Measurements from ENCODE around the gene PRR23E. TPM values are rescaled to one million over a fixed set of nuclear protein-coding genes. Genes with fewer than 3 reads are reported as not detected.

Gene PRR23E
- total and polyA plus RNA-seq, 2 experiments from 2014 or later = not detected

DNA sequence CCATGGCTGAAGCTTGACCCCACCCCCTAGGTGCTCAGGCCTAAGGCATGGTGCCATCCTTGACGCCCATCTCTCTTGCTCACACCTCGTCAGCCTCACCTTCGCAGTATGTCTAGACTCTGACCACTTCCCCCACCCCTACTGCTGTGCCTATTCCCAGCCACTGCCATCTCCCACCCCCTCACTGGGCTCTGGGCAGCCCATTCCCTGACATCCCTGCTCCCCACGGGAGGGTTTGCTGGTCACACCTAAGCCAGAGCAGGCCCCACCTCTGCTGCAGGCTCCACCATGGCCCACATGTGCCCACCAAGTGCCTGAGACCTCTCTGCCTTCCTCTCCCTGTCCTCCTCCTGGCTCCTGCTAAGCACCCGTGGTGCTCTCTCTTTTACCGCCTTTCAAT lies 47.7 kb upstream of the PRR23E start:
- TF ChIP-seq, protein P1, sequence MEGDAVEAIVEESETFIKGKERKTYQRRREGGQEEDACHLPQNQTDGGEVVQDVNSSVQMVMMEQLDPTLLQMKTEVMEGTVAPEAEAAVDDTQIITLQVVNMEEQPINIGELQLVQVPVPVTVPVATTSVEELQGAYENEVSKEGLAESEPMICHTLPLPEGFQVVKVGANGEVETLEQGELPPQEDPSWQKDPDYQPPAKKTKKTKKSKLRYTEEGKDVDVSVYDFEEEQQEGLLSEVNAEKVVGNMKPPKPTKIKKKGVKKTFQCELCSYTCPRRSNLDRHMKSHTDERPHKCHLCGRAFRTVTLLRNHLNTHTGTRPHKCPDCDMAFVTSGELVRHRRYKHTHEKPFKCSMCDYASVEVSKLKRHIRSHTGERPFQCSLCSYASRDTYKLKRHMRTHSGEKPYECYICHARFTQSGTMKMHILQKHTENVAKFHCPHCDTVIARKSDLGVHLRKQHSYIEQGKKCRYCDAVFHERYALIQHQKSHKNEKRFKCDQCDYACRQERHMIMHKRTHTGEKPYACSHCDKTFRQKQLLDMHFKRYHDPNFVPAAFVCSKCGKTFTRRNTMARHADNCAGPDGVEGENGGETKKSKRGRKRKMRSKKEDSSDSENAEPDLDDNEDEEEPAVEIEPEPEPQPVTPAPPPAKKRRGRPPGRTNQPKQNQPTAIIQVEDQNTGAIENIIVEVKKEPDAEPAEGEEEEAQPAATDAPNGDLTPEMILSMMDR (conservative IDR thresholded peaks at IDR 0.05; ENCODE audit: low read depth in 2 of 2) = no peak
- TF ChIP-seq ZNF114 (CRISPR knock-in tag; IDR thresholded peaks at IDR 0.05) (no peak), POLR2AphosphoS5 (IDR thresholded peaks at IDR 0.05; ENCODE audit: low read depth) (no peak)
- Histone ChIP-seq H3K36me3 (ENCODE audit: insufficient read depth) (no peaks in the 10 kb centered on the region), H4K20me1 (replicated peaks; ENCODE audit: insufficient read depth) (no peaks in the 10 kb centered on the region), H3K9me2 (ENCODE audit: insufficient read depth) (0 out of 2 replicates have a peak, but pooled peaks cover 3% of the 10 kb centered on the region), H3K4me3 (no peak overlapping the region), H2AFZ (no peak overlapping the region), H3K27me3 (ENCODE audit: insufficient read depth) (no peaks in the 10 kb centered on the region), H3F3A (replicated peaks; ENCODE audit: low read depth) (no peaks in the 10 kb centered on the region), H3K4me2 (no peak overlapping the region), H3K79me2 (replicated peaks; ENCODE audit: insufficient read depth) (no peaks in the 10 kb centered on the region), H3K4me1 (ENCODE audit: insufficient read depth) (no peaks in the 10 kb centered on the region), H3K27ac (ENCODE audit: low read depth) (no peak overlapping the region)
- H3K27ac Mint-ChIP-seq = no peak overlapping the region
- H3K4me1 Mint-ChIP-seq = peaks cover 12% of the 10 kb centered on the region
- no peaks in the 10 kb centered on the region; the same call in 2 of the 3 replicates for H3K36me3 Mint-ChIP-seq (ENCODE audit: low read depth)
- peaks cover 2% of the 10 kb centered on the region for H3K27me3 Mint-ChIP-seq (ENCODE audit: insufficient read depth, low read depth, poor library complexity)
- DNase-seq (ENCODE audit: low spot score) (no peak), ATAC-seq (no peak)
- peaks cover 13% of the 10 kb centered on the region for H3K9me3 Mint-ChIP-seq
- no peak overlapping the region for H3K4me3 Mint-ChIP-seq

DNA sequence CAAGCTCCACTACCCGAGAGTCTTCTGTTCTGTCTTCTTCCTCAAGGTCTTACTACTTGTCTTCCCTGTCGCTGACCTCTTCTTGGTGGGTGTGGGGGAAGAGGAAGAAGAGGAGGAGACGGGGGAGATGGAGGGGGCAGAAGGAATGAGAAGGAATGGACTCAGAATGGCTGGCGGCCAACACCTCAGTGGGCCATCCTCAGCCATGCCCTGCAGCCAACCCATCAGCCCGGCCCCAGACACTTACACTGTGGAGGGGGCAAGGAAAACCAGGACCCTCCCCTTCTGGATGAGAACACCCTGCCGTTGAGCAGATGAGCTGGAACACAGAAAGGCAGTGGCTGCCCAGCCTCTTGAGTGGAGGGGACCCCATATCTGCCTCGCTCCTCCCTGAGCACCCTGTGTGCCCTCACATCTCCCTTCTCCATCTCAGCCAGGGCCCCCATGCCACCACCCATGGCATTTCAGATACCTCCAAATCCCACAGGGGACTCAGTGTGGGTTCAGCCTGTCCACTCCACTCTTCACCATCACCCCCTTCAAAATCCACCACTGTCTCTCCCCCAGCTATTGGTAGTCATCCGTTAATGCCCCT lies 45.5 kb upstream of the PRR23E start:
- ATAC-seq (no peak), DNase-seq (ENCODE audit: low spot score) (no peak)
- H3K4me3 Mint-ChIP-seq = no peak overlapping the region
- 0 out of 2 replicates have a peak, but pooled peaks cover 3% of the 10 kb centered on the region for H3K9me2 ChIP-seq (ENCODE audit: insufficient read depth)
- no peak overlapping the region for H3K4me3 ChIP-seq
- H4K20me1 ChIP-seq (replicated peaks; ENCODE audit: insufficient read depth) = no peaks in the 10 kb centered on the region
- H3K4me1 ChIP-seq (ENCODE audit: insufficient read depth) = no peaks in the 10 kb centered on the region
- no peaks in the 10 kb centered on the region for H3K36me3 ChIP-seq (ENCODE audit: insufficient read depth)
- H3K36me3 Mint-ChIP-seq (ENCODE audit: low read depth) = no peaks in the 10 kb centered on the region; the same call in 2 of the 3 replicates
- H3F3A ChIP-seq (replicated peaks; ENCODE audit: low read depth) = no peaks in the 10 kb centered on the region
- no peak overlapping the region for H2AFZ ChIP-seq
- peaks cover 1% of the 10 kb centered on the region; the same call in 2 of the 3 replicates for H3K4me1 Mint-ChIP-seq
- H3K9me3 Mint-ChIP-seq = peaks cover 13% of the 10 kb centered on the region
- no peak overlapping the region for H3K4me2 ChIP-seq
- H3K27ac ChIP-seq (ENCODE audit: low read depth) = no peak overlapping the region
- no peaks in the 10 kb centered on the region for H3K27me3 ChIP-seq (ENCODE audit: insufficient read depth)
- no peak overlapping the region for H3K27ac Mint-ChIP-seq
- no peaks in the 10 kb centered on the region for H3K79me2 ChIP-seq (replicated peaks; ENCODE audit: insufficient read depth)
- H3K27me3 Mint-ChIP-seq (ENCODE audit: insufficient read depth, low read depth, poor library complexity) = peaks cover 2% of the 10 kb centered on the region
- no peak for TF ChIP-seq JUNB (IDR thresholded peaks at IDR 0.05; ENCODE audit: unreplicated experiment)
- TF ChIP-seq, protein P1 (conservative IDR thresholded peaks at IDR 0.05; ENCODE audit: low read depth in 2 of 2) = no peak
- no peak for TF ChIP-seq POLR2AphosphoS5 (IDR thresholded peaks at IDR 0.05; ENCODE audit: low read depth)
- no peak for TF ChIP-seq STAT1 (IDR thresholded peaks at IDR 0.05; ENCODE audit: unreplicated experiment)
- TF ChIP-seq, protein P2, sequence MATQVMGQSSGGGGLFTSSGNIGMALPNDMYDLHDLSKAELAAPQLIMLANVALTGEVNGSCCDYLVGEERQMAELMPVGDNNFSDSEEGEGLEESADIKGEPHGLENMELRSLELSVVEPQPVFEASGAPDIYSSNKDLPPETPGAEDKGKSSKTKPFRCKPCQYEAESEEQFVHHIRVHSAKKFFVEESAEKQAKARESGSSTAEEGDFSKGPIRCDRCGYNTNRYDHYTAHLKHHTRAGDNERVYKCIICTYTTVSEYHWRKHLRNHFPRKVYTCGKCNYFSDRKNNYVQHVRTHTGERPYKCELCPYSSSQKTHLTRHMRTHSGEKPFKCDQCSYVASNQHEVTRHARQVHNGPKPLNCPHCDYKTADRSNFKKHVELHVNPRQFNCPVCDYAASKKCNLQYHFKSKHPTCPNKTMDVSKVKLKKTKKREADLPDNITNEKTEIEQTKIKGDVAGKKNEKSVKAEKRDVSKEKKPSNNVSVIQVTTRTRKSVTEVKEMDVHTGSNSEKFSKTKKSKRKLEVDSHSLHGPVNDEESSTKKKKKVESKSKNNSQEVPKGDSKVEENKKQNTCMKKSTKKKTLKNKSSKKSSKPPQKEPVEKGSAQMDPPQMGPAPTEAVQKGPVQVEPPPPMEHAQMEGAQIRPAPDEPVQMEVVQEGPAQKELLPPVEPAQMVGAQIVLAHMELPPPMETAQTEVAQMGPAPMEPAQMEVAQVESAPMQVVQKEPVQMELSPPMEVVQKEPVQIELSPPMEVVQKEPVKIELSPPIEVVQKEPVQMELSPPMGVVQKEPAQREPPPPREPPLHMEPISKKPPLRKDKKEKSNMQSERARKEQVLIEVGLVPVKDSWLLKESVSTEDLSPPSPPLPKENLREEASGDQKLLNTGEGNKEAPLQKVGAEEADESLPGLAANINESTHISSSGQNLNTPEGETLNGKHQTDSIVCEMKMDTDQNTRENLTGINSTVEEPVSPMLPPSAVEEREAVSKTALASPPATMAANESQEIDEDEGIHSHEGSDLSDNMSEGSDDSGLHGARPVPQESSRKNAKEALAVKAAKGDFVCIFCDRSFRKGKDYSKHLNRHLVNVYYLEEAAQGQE (IDR thresholded peaks at IDR 0.05; ENCODE audit: unreplicated experiment) = no peak

Data from GM23338 (cell line).